ENCODE data around the gene HAO2.

- TF ChIP-seq POLR2A (IDR thresholded peaks at IDR 0.05; ENCODE audit: low read length) (no peak), GATA1 (IDR thresholded peaks at IDR 0.05; ENCODE audit: low read depth, low read length) (no peak)
Measured at GRCh38 chr1:119414950-119415349, 46.4 kb downstream of the HAO2 start, which contains the start of gene HSD3B2.

Data from erythroblast (primary cell).